Lung (tissue), 12 donors: ENCODE measurements around the gene PDRG1. TPM values are rescaled to one million over a fixed set of nuclear protein-coding genes. Genes with fewer than 3 reads are reported as not detected.

Experiments
- ATAC-seq: fragments of 200-7000 bp; cut with Tn5 transposase; one replicate; pipeline ENCODE4 v1.9.1; 2020; ENCODE audit warnings: moderate number of reproducible peaks; ENCODE audit not compliant: insufficient read depth, low FRiP score
- DNase-seq, 3 donors: peaks; one replicate each; pipeline ENCODE4 v3.0.0-alpha.2; 2013 to 2017
- H3K27ac ChIP-seq, 2 donors: one replicate each; pipeline ENCODE4 v1.5.1; 2013; ENCODE audit warnings: mild to moderate bottlenecking in 2 of 2, moderate library complexity in 2 of 2, control low read depth in 1 of 2, inconsistent platforms in 1 of 2, low read depth in 1 of 2, low read length in 1 of 2
- H3K27me3 ChIP-seq, 3 donors: one replicate each; pipeline ENCODE4 v1.5.1; 2013; ENCODE audit warnings: low read length in 2 of 3; ENCODE audit not compliant: control insufficient read depth in 3 of 3, insufficient read depth in 3 of 3
- H3K36me3 ChIP-seq, 4 donors: one replicate each; pipeline ENCODE4 v1.5.1; 2013; ENCODE audit warnings: low read length in 4 of 4, mild to moderate bottlenecking in 1 of 4, moderate library complexity in 1 of 4; ENCODE audit not compliant: control insufficient read depth in 4 of 4, insufficient read depth in 4 of 4
- H3K4me1 ChIP-seq, 5 donors: one replicate each; pipeline ENCODE4 v1.5.1; 2013; ENCODE audit warnings: low read length in 5 of 5, mild to moderate bottlenecking in 2 of 5, moderate library complexity in 1 of 5; ENCODE audit not compliant: control insufficient read depth in 5 of 5, insufficient read depth in 5 of 5
- H3K4me3 ChIP-seq: one replicate; pipeline ENCODE4 v1.5.1; 2013; ENCODE audit warnings: mild to moderate bottlenecking, control low read depth, moderate library complexity
- H3K9ac ChIP-seq, 2 donors: one replicate each; pipeline ENCODE4 v1.5.1; 2013; ENCODE audit warnings: low read length in 2 of 2, control low read depth in 1 of 2; ENCODE audit not compliant: insufficient read depth in 1 of 2
- H3K9me3 ChIP-seq, 4 donors: one replicate each; pipeline ENCODE4 v1.5.1; 2013; ENCODE audit warnings: low read length in 3 of 4, mild to moderate bottlenecking in 1 of 4, moderate library complexity in 1 of 4; ENCODE audit not compliant: control insufficient read depth in 4 of 4, insufficient read depth in 3 of 4
- WGBS, 2 donors: extraction: QIAGEN DNeasy Blood & Tissue Kit; methylation state at CpG; one replicate each; pipeline ENCODE4 v1.1.7; 2013; 5-methylcytosine and 5-hydroxymethylcytosine counted together
- polyA plus RNA-seq, 2 donors: library from polyadenylated mRNA; stranded (reverse); fragments of 200-250 nt; gene quantifications; one replicate each; pipeline ENCODE4 v1.2.1, GENCODE V29; 2013
- total RNA-seq, 2 donors: library from RNA; depleted of rRNA in 1 of 2; stranded (reverse); fragments of >200 nt in 1 of 2; gene quantifications; one replicate each; pipeline ENCODE4 v1.2.1, GENCODE V29; 2014 to 2021
- TF ChIP-seq, protein P1 (sequence below): IDR thresholded peaks from 2 replicates; pipeline ENCODE4 v1.5.1; 2012; ENCODE audit warnings: mild to moderate bottlenecking; ENCODE audit errors: control extremely low read depth, extremely low read depth
- donor health status: control.
- donor health status: control.
- donor health status: Bipolar disorder and iron deficiency.
- donor health status: healthy.
- donor health status: DM: yes; HTN: yes; CAD: no.

Gene PDRG1
- total and polyA plus RNA-seq, 4 donors: 6.3 to 13.0 (median 11.5) TPM

DNA sequence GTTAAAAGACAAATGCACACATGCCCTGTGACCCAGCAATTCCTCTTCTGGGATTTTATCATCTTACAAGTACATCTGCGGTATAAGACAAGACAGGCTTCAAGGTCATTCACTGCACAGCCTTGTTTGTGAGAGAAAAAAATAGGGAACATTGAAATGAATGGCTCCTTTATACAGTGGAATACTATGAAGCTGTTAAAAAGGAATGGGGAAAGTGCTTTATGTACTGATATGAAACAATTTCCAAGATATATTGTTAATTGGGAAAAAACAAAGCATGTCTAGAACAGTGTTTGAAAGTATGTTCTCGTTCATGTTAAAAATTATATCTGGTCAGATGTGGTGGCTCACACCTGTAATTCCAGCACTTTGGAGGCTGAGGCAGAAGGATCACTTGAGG, 25.4 kb downstream of the PDRG1 start:
- no peaks in the 10 kb centered on the region for H3K27me3 ChIP-seq
- TF ChIP-seq, protein P1, sequence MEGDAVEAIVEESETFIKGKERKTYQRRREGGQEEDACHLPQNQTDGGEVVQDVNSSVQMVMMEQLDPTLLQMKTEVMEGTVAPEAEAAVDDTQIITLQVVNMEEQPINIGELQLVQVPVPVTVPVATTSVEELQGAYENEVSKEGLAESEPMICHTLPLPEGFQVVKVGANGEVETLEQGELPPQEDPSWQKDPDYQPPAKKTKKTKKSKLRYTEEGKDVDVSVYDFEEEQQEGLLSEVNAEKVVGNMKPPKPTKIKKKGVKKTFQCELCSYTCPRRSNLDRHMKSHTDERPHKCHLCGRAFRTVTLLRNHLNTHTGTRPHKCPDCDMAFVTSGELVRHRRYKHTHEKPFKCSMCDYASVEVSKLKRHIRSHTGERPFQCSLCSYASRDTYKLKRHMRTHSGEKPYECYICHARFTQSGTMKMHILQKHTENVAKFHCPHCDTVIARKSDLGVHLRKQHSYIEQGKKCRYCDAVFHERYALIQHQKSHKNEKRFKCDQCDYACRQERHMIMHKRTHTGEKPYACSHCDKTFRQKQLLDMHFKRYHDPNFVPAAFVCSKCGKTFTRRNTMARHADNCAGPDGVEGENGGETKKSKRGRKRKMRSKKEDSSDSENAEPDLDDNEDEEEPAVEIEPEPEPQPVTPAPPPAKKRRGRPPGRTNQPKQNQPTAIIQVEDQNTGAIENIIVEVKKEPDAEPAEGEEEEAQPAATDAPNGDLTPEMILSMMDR: no peak
- no peak overlapping the region for H3K4me3 ChIP-seq
- H3K36me3 ChIP-seq: no peaks in the 10 kb centered on the region
- ATAC-seq: no peak
- no peak overlapping the region for H3K27ac ChIP-seq
- no peaks in the 10 kb centered on the region for H3K9me3 ChIP-seq
- H3K4me1 ChIP-seq: no peaks in the 10 kb centered on the region
- no peak for DNase-seq
- no peak overlapping the region for H3K9ac ChIP-seq
- WGBS, 2 donors: 92 to 95% methylated on average over 2 of the region's 2 CpGs

DNA sequence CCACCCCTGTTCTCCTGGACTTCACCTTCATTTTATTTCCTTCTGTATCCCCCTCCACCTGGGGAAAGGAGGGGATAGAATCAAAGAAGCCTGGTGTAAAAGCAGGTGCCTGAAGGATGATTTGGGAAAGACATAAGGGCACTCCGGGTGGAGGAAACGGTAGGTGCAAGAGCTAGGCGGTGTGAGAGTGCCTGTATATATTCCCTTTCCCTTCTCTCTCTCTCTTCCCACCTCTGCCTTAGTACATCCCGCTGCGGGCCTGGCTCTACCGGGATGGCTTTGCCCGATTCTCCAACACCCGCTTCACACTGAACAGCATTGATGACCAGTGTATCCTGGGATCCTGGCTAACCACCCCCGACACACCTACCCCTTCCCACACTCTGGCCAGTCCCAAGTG, 26.2 kb downstream of the PDRG1 start:
- H3K4me3 ChIP-seq: no peak overlapping the region
- no peak for ATAC-seq

DNA sequence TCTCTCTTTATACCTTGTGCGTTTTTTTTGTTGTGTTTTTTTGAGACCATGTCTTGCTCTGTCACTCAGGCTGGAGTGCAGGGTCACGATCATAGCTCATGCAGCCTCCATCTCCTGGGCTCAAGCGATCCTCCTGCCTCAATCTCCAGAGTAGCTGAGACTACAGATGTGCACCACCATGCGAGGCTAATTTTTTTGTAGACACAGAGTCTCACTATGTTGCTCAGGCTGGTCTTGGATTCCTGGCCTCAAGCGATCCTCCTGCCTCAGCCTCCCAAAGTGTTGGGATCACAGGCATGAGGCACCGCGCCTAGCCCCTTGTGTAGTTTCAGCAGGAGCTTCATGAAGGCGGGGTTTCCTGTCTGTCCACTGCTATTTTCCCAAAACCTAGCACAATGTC, 27.3 kb downstream of the PDRG1 start:
- Histone ChIP-seq H3K4me3 (no peak overlapping the region), H3K27me3 (no peaks in the 10 kb centered on the region), H3K9me3 (peaks cover 0 to 2% (median 0%) of the 10 kb centered on the region in 4 donors), H3K36me3 (no peaks in the 10 kb centered on the region), H3K9ac (no peak overlapping the region), H3K4me1 (no peaks in the 10 kb centered on the region), H3K27ac (no peak overlapping the region)
- no peak for ATAC-seq
- TF ChIP-seq, protein P1: no peak
- no peak for DNase-seq
- WGBS, 2 donors: 93 to 94% methylated on average over 8 of the region's 8 CpGs

More for the DNA sequence above, 26.2 kb downstream of the PDRG1 start:
- Histone ChIP-seq H3K27ac (no peak overlapping the region), H3K9me3 (no peaks in the 10 kb centered on the region), H3K4me1 (no peaks in the 10 kb centered on the region), H3K36me3 (no peaks in the 10 kb centered on the region), H3K9ac (no peak overlapping the region), H3K27me3 (no peaks in the 10 kb centered on the region)
- TF ChIP-seq, protein P1: no peak
- WGBS, 2 donors: 63 to 86% methylated on average over 9 of the region's 9 CpGs
- DNase-seq: no peak
